Measurements from ENCODE around the gene ACSM5. TPM values are rescaled to one million over a fixed set of nuclear protein-coding genes. Genes with fewer than 3 reads are reported as not detected.

ACSM5 gene
- total and polyA plus RNA-seq, 2 of the 4 experiments (the other 2 are of a cell fraction), result not detected

DNA sequence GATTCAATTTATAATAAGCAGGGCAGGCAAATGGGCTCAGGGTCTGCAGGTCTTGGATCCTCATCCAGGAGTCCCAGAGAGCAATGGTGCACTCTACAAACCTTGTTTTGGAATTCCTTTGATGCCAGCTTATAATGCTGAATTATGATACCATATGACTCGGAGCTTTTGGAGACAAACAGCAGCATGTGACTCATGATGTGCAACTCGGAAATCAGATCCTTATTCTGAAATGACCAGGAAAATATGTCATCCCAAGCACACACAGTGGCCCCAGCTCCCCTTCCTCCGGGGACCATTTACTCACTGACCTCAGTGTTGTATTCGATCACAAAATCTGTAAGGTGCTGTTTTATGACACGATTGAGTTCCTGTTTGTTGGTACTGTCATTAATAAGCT lies 36.6 kb upstream of the ACSM5 start:
- no CpG with 5 or more reads among the region's 5 CpGs for WGBS, 2 experiments (ENCODE audit: extremely low coverage in 2 of 2, insufficient read length in 1 of 2)

More for the DNA sequence above, 36.6 kb upstream of the ACSM5 start:
- no peak overlapping the region for H2AK9ac ChIP-seq (replicated peaks; ENCODE audit: low read depth, low read length, poor library complexity)
- H3K23ac ChIP-seq (ENCODE audit: low read depth, low read length), result no peak overlapping the region
- H2BK20ac ChIP-seq (ENCODE audit: low read depth, low read length), result no peak overlapping the region
- H3K79me1 ChIP-seq (ENCODE audit: low read depth in 1 of 2, low read length in 2 of 2), result no peaks in the 10 kb centered on the region
- in situ Hi-C loops (cut with MboI; ENCODE audit: low sequenced_read_pairs), result no loop called here
- no peaks in the 10 kb centered on the region for H4K20me1 ChIP-seq (ENCODE audit: insufficient read depth, low read length)
- no peak overlapping the region for H3K18ac ChIP-seq (ENCODE audit: low read depth, low read length)
- H3K36me3 ChIP-seq (ENCODE audit: control insufficient read depth, insufficient read depth, low read length), result no peaks in the 10 kb centered on the region
- ChIA-PET CTCF (interaction anchor here (1.7 kb wide), 1 partner anchor 11 kb away, joined by 4 read pairs; no protein-coding TSS in a partner anchor), POLR2A (ENCODE audit: unreplicated experiment) (no interaction called here)
- no peak overlapping the region for H4K91ac ChIP-seq (ENCODE audit: insufficient read depth, low read depth, low read length)
- no peak overlapping the region for H4K8ac ChIP-seq (ENCODE audit: low read depth in 2 of 2, low read length in 2 of 2)
- H4K5ac ChIP-seq (ENCODE audit: low read depth, low read length), result no peak overlapping the region
- no peak overlapping the region for H2AK5ac ChIP-seq (ENCODE audit: low read depth, low read length)
- H2BK120ac ChIP-seq (ENCODE audit: low read depth, low read length), result no peak overlapping the region
- DNase-seq, result no peak
- peaks cover 3% of the 10 kb centered on the region; the same call in 1 of the 2 replicates for H3K9me3 ChIP-seq (ENCODE audit: control insufficient read depth, insufficient read depth, low read length)
- H3K4me1 ChIP-seq (ENCODE audit: control insufficient read depth, insufficient read depth, low read length), result no peaks in the 10 kb centered on the region
- H3K4me2 ChIP-seq (ENCODE audit: low read depth, low read length), result no peak overlapping the region
- no peak for ATAC-seq (ENCODE audit: low read depth)
- H3K27ac ChIP-seq (ENCODE audit: insufficient read depth, low read length), result no peak overlapping the region
- no peak overlapping the region for H3K56ac ChIP-seq (ENCODE audit: extremely low read depth, insufficient read depth, low read length)
- no peak overlapping the region for H2BK15ac ChIP-seq (ENCODE audit: low read depth, low read length)
- no peak for TF ChIP-seq FOS (IDR thresholded peaks at IDR 0.05; ENCODE audit: low read depth, low read length)
- no peak for TF ChIP-seq RAD21 (IDR thresholded peaks at IDR 0.05; ENCODE audit: low read length)
- no peak for TF ChIP-seq MXI1 (IDR thresholded peaks at IDR 0.05; ENCODE audit: borderline replicate concordance, low read depth, low read length)
- TF ChIP-seq SMC3 (IDR thresholded peaks at IDR 0.05; ENCODE audit: low read depth, low read length), result no peak
- no peak for TF ChIP-seq NFE2L2 (IDR thresholded peaks at IDR 0.05; ENCODE audit: low read depth, low read length)
- no peak for TF ChIP-seq CEBPB (IDR thresholded peaks at IDR 0.05; ENCODE audit: low read depth, low read length)
- no peak for TF ChIP-seq MAZ (IDR thresholded peaks at IDR 0.05; ENCODE audit: borderline replicate concordance, low read depth, low read length)
- no peak for TF ChIP-seq POLR2A (IDR thresholded peaks at IDR 0.05; ENCODE audit: low read depth, low read length)
- TF ChIP-seq CHD1 (IDR thresholded peaks at IDR 0.05; ENCODE audit: low read depth, low read length), result no peak
- TF ChIP-seq, protein P1, sequence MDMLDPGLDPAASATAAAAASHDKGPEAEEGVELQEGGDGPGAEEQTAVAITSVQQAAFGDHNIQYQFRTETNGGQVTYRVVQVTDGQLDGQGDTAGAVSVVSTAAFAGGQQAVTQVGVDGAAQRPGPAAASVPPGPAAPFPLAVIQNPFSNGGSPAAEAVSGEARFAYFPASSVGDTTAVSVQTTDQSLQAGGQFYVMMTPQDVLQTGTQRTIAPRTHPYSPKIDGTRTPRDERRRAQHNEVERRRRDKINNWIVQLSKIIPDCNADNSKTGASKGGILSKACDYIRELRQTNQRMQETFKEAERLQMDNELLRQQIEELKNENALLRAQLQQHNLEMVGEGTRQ (IDR thresholded peaks at IDR 0.05; ENCODE audit: low read depth, low read length), result no peak
- no peak for TF ChIP-seq MAFK (IDR thresholded peaks at IDR 0.05; ENCODE audit: low read depth, low read length)
- TF ChIP-seq, protein P2, sequence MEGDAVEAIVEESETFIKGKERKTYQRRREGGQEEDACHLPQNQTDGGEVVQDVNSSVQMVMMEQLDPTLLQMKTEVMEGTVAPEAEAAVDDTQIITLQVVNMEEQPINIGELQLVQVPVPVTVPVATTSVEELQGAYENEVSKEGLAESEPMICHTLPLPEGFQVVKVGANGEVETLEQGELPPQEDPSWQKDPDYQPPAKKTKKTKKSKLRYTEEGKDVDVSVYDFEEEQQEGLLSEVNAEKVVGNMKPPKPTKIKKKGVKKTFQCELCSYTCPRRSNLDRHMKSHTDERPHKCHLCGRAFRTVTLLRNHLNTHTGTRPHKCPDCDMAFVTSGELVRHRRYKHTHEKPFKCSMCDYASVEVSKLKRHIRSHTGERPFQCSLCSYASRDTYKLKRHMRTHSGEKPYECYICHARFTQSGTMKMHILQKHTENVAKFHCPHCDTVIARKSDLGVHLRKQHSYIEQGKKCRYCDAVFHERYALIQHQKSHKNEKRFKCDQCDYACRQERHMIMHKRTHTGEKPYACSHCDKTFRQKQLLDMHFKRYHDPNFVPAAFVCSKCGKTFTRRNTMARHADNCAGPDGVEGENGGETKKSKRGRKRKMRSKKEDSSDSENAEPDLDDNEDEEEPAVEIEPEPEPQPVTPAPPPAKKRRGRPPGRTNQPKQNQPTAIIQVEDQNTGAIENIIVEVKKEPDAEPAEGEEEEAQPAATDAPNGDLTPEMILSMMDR (conservative IDR thresholded peaks at IDR 0.05; ENCODE audit: low read depth, low read length), result no peak
- no peak for TF ChIP-seq RCOR1 (IDR thresholded peaks at IDR 0.05; ENCODE audit: insufficient replicate concordance, low read length)
- TF ChIP-seq, protein P3, sequence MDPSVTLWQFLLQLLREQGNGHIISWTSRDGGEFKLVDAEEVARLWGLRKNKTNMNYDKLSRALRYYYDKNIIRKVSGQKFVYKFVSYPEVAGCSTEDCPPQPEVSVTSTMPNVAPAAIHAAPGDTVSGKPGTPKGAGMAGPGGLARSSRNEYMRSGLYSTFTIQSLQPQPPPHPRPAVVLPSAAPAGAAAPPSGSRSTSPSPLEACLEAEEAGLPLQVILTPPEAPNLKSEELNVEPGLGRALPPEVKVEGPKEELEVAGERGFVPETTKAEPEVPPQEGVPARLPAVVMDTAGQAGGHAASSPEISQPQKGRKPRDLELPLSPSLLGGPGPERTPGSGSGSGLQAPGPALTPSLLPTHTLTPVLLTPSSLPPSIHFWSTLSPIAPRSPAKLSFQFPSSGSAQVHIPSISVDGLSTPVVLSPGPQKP (IDR thresholded peaks at IDR 0.05; ENCODE audit: borderline replicate concordance, low read depth, low read length), result no peak
- no peak for TF ChIP-seq BHLHE40 (IDR thresholded peaks at IDR 0.05; ENCODE audit: low read depth, low read length)
- TF ChIP-seq RFX5 (IDR thresholded peaks at IDR 0.05; ENCODE audit: low read depth, low read length), result no peak
- intact Hi-C loops (cut with micrococcal nuclease), result no loop called here
- BruUV-seq (replicated peaks), result no TSS peak
- no peaks in the 10 kb centered on the region for H3K27me3 ChIP-seq (ENCODE audit: control insufficient read depth, insufficient read depth, low read length)
- H2BK5ac ChIP-seq (ENCODE audit: low read depth, low read length, poor library complexity, severe bottlenecking), result no peak overlapping the region
- H2AFZ ChIP-seq (replicated peaks; ENCODE audit: low read length, poor library complexity), result no peak overlapping the region
- no peaks in the 10 kb centered on the region for H3K9me1 ChIP-seq (ENCODE audit: insufficient read depth, low read length)
- no peak overlapping the region for H3K9ac ChIP-seq (ENCODE audit: low read depth, low read length)
- no peak overlapping the region for H3K4me3 ChIP-seq (ENCODE audit: insufficient read depth, low read depth, low read length)
- no peak overlapping the region for H3K4ac ChIP-seq (ENCODE audit: low read depth, low read length)
- no peak overlapping the region for H3K14ac ChIP-seq (replicated peaks; ENCODE audit: low read depth, low read length)
- dilution Hi-C loops (cut with HindIII; ENCODE audit: low sequenced_read_pairs, unreplicated experiment), result no loop called here
